OCI-LY7 (cell line): ENCODE results near the gene MAP2K2.

Source experiments
- CTCF ChIP-seq: fragments of 200-600 bp; sonication (generic); conservative IDR thresholded peaks from 2 replicates; pipeline ENCODE4 v1.5.1; 2014; ENCODE audit warnings: mild to moderate bottlenecking, antibody characterized with exemption, low read length, moderate library complexity, mixed read lengths
- EZH2phosphoT487 ChIP-seq: fragments of 200-600 bp; sonication (generic); IDR thresholded peaks from 2 replicates; pipeline ENCODE4 v1.6.1; 2018; ENCODE audit warnings: low read depth, borderline replicate concordance, mild to moderate bottlenecking, mixed run types, antibody characterized with exemption, low read length, moderate library complexity, mixed read lengths

GRCh38 chr19:4152241-4152998 is 28.5 kb upstream of the MAP2K2 start:
- TF ChIP-seq CTCF: no peak
- no peak for TF ChIP-seq EZH2phosphoT487
